GM19463 (cell line): ENCODE results near the gene KLHL6.
"Not testable (repeated sequence)": the region's sequence is repeated elsewhere in the genome, so short reads cannot be mapped to it uniquely, and the experiment has no call there.

ENCODE experiments used
- ATAC-seq: cut with Tn5 transposase; IDR thresholded peaks from one replicate; pipeline ENCODE4 v1.9.1; 2021; ENCODE audit warnings: mild to moderate bottlenecking, moderate library complexity; ENCODE audit not compliant: unreplicated experiment

The KLHL6 gene

DNA sequence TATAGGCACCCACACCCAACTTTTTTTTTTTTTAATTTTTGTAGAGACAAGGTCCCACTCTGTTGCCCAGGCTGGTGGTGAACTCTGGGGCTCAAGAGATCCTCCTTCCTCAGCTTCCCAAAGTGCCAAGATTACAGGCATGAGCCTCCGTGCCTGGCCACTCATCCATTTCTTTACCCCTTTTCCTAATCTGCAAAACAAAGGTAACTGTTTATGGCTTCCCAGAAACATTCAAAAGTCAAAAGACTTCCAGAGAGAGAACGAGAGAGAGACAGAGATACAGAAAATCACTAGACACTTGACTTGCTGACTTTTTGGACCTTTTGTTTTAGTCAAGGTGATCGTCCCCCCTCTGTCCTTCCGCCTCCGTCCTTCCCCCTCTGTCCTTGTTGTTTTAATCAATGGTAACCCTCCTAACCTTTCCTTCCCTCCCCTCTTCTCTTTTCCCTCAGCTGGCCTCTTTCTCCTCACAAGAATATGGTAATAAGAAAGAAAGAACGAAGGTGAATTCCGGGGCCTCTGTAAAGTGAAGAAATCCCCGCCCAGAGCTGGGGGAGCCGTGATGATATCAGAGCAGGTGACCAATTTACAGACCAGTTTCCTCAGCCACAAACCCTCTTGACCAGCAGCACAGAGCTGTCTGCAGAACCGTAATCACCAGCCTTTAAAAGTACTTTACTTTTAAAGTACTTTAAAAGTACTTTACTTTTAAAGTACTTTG lies 21.9 kb downstream of the KLHL6 start:
- peak; percentile 68 for ATAC-seq

DNA sequence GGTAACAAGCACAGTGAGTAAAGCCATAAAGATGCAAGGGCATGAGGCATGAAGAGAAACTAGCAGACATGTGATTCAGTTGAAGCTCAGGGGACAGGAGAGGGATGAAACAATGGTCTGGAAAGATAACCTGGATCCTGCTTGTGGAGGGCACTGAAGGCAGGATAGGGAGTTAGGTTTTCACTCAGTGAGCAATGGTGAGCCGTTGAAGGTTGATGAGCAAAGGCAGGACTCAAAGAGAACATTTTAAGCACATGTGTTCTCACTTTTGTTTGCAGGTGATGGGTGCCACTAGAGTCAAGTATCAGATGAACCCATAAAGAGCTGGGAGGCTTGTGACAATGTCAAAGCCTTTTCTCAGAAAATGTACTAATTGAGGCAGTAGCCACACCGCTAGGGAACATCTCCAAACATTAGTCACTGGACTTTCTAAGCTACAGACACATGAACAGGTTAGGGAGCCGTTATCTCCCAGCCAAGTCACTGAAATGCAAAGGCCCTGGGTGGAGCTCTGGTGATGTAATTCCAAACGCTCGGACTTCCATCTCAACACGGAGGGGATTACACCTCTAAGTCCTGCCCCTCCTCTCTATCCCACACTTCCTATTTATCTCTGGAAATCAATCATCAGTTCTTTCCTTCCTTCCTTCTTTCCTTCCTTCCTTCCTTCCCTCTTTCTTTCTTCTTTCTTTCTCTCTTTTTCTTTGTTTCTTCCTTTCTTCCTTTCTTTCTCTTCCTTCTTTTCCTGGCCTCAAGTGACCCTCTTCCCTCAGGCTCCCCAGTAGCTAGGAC lies 22.7 kb downstream of the KLHL6 start:
- ATAC-seq: no peak

DNA sequence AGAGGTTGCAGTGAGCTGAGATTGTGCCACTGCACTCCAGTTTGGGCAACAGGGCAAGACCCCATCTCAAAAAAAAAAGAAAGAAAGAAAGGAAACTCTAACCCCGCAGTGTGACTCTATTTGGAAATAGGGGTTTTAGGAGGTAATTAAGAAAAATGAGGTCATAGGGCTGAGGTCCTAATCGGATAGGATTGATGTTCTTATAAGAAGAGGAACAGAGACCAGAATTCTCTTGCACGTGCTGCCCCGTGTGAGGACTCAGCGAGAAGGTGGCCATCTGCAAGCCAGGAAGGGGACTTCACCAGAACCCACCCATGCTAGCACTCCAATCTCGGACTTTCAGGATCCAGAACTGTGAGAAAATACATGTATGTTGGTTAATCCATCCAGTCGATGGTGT lies 25.8 kb downstream of the KLHL6 start:
- ATAC-seq: no peak

DNA sequence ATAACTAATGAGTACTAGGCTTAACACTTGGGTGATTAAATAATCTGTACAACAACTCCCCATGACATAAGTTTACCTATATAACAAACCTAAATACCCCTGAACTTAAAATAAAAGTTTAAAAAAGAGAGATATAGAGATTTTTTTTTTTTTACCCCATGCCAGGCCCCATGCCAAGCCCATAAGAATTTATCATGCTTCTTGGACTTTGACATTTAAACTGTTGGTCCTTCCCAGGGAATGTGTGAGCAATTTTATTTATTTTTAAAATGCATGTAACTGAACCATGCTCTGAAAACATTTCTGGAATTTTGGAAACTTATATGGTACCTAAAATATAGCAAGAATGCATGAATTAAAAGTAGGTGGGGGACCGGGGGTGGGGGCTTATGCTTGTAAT lies 26.3 kb downstream of the KLHL6 start:
- ATAC-seq: no peak

DNA sequence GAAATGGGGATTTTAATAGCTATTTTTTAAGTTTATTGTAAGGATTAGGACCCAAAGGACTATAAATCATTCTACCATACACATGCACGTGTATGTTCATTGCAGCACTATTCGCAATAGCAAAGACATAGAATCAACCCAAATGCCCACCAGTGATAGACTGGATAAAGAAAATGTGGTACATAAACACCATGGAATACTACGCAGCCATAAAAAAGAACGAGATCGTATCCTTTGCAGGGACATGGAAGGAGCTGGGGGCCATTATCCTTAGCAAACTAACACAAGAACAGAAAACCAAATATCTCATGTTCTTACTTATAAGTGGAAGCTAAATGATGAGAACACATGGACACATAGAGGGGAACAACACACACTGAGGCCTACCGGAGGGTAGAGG lies 26.7 kb downstream of the KLHL6 start:
- ATAC-seq: not testable (repeated sequence)

DNA sequence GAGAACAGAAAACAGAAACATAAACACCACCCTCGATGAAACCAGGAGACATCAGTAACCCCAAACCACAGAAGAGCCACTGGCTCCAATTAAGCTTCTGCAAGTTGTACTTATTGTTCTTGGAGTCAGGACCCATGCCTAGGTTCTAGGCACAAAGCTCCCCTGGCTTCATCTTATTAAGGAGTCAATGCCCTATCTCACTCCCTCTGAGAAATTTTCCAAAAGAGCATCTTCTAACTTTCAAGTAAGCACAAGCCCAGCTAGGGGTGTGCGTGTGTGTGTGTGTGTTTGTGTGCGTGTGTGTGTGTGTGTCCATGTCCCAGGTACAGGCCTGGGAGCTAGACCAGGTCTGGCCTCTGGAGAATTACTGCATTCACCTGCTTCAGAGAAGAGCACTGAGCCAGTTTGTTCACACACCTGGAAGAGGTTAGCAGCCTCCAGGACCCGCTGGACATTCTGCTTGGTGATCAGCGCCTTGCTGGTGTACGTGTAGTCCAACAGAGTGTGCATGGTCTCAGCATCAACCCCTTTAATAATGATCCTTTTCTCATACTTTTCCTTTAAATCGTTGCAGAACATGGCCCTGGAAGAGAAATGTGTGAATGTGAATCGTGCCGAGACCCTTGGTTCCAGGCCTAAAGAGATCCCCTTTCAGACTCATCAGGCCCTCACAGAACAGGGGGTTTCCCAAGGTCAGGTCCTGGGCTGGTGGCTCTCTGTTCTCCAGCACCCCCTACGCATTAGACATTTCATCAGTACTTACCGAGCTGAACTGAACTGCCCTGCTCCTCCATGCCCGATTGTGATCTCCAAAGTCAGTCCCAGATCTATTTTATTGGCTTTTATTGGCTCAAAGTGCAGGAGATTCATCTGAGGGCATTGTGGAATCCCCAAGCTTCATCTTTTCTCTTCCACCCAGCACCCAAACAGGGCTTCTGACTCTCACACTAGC lies 27.8 kb downstream of the KLHL6 start:
- ATAC-seq: peak; percentile 81

DNA sequence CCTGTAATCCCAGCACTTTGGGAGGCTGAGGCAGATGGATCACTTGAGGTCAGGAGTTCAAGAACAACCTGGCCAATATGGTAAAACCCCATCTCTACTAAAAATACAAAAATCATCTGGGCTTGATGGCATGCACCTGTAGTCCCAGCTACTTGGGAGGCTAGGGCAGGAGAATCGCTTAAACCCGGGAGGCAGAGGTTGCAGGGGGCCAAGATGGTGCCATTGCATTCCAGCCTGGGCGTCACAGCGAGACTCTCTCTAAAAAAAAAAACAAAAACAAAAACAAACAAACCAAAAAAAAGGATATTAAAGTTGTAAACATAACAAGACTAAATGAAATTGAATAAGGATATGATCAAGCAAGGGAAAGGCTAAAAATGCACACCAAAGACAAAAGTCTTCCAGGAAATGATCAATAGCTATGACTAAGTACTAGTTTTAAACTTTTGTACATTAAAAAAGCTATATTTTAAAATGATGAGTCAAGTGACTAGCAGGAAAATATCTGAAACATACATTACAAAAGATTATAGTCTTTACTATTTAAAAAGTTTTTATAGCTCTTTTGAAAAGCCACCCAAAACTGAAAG lies 28.6 kb downstream of the KLHL6 start:
- ATAC-seq: no peak

DNA sequence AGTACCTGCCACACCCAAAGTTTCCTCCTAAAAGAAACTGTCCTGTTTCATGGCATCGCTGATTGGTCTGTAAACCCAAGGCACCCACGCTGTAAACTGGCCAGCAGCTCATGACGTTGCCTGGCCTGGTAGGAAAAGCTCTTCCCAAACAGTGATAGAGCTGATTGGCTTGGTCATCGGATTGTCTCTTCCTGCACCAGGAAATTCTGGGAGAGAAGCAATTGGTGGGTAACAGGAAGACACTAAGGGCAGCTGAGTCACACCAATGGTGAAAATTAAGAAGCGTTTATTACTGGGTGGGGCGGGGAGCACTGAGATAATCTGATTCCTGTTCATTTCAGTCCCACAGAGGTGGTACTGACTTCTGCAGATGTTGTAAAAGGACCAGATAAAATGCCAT lies 31.0 kb downstream of the KLHL6 start:
- ATAC-seq: no peak

DNA sequence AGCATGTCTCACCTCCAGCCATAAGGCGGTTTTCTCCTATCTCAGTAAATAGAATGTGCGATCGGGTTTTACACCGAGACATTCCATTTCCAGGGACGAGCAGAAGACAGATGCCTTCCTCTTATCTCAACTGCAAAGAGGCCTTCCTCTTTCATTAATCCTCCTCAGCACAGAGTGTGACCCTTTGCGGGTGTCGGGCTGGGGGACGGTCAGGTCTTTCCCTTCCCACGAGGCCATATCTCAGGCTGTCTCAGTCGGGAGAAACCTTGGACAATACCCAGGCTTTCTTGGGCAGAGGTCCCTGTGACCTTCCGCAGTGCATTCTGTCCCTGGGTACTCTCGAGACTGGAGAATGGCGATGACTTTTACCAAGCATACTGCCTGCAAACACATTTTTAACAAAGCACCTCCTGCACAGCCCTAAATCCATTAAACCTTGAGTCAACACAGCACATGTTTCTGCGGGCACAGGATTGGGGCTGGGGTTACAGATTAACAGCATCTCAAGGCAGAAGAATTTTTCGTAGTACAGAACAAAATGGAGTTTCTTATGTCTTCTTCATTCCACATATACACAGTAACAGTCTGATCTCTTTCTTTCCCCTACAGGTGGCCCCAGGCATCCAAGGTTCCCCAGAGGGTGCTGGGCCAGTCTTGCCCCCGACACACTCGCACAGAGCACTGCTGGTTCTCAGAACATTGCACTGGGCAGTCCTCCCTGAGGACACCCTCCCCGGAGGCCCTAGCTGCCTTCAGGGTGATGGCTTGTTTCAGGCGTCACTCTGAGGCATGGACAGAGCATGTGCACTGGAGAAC lies 34.6 kb downstream of the KLHL6 start:
- not testable (repeated sequence) for ATAC-seq

DNA sequence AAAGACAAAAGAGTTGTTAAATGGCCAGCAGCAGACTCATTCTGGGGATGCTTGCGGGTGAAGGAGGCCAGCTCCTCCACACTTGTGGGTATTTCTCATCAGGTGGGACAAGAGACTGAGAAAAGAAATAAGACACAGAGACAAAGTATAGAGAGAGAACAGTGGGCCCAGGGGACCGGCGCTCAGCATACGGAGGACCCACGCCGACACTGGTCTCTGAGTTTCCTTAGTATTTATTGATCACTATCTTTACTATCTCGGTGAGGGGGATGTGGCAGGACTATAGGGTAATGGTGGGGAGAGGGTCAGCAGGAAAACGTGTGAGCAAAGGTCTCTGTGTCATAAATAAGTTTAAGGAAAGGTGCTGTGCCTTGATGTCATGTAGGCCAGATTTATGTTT lies 35.2 kb downstream of the KLHL6 start:
- ATAC-seq: not testable (repeated sequence)

DNA sequence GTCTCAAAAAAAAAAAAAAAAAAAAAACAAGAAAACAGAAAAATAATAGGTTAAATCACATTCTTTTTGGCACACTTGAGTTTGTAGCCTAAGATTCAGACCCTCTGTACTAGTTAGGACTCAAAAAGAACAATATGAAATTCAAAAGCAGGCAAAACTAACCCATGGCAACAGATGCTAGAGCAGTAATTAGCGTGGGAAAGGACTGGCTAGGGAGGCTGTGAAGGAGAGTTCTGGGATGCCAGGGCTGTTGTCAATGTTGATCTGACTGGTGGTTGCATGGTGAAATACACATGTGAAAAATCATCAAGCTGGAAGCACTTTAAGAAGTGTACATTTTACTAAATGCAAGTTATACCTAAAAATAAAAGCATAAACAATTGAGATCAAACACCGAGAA lies 35.6 kb downstream of the KLHL6 start:
- ATAC-seq: no peak

DNA sequence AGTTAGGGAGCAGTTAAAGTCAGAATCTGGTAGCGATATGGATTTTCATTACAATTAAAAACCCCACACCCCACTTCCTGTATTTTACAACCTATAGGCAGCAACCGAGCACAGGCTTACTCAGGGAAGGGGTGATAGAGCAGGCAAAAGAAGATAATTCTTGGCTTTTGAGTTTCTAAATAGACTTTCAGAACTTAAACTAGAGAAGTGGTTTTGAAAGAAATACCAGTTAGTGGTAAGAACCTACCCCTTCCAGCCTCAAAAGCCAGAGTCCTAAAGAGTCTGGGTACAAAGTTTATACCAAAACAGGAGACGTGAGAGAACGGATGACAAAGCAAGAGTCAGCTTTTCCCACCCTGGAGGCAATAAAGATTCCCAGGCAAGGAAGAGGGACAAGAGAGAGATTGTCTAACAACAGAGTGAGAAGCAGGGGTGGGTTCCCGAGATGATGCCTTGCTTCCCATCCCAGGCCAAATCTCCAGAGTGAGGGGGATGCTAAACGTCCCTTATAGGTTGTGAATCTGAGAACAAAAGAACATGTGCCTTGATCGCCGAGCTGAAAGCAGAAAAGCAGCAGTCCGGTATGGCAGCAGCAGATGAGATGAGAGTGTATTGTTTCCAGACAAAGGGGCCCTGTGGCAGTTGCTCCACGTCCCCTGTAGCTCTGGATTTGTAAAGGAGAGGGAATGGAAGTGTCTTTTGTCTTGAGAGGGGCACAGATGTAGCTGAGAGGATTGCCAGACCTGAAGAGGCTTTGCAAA lies 36.8 kb downstream of the KLHL6 start:
- no peak for ATAC-seq

DNA sequence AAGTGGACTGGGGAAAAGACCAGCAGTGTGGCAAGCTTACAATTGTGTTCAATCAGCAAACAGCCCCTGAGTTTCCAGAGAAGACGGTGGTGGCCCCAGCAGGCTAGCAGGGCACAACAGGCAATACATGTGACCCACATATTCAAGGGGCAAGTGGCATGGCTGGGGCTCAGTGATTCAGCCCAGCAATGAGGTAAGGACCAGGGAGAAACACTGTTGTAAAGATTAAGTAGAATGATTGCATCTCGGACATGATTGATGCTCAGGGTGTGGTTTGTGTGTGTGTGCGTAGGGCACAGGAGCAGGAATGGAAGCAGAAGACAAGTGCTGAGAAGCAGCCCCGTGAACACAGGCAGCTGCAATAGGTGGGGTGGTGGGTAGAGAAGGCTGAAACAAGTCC lies 37.9 kb downstream of the KLHL6 start:
- ATAC-seq: no peak

DNA sequence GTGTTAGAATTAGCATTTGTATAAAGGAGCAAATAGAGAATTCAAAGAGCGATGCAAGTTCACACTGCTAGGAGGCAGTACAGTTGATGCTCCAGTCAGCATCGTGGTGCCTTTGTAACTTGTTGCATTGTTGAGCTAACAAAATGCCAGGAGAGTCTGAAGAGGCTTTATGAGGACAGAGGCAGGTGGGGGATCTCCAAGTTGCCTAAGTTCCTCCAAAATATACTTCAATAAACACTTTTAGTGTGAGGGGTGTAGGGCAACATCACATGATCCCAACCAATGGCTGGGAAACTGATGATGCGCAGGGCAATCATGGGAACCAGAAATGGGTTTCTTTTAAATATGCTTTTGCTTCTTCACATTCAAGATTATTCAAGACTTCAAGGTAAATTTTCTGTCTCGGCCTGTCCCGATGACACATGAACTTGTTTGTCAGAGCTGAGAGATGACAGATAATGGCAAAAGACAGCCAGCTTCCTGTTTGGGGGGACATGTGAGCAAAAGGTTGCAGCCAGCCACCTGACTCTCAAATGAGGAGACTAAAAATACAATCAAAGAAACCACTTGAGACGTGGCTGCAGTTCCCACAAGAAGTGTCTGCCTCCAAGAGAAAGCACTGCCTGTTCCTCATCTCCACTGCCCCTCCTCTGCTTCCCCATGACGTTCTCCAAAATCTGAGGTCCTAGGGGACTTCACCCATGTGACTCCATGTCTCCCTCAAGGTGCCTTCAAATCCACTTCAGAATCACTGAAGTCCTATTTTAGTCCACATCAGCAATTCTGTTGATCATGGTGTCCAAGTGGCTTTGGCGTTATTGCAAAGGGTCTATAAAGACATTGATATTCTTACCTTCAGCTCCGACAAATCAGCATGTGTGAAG lies 39.3 kb downstream of the KLHL6 start:
- ATAC-seq: peak; percentile 53

DNA sequence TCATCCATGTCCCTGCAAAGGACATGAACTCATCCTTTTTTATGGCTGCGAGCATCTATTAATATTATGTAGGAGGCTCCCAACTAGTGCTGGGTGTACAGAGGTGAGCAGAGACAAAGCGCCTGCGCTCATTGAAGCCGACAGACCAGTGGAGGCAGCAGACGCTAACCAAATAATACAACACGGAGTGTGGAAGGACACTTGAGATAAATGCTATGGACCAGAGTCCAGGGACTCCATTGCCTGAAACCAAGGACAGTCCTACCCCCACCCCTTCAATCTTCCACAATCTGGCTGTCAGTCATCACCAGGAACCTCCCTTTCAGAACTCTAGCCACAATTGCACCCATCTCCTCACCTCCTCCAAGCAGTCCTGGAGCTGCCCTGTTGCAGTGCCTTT lies 41.5 kb downstream of the KLHL6 start:
- ATAC-seq: no peak

DNA sequence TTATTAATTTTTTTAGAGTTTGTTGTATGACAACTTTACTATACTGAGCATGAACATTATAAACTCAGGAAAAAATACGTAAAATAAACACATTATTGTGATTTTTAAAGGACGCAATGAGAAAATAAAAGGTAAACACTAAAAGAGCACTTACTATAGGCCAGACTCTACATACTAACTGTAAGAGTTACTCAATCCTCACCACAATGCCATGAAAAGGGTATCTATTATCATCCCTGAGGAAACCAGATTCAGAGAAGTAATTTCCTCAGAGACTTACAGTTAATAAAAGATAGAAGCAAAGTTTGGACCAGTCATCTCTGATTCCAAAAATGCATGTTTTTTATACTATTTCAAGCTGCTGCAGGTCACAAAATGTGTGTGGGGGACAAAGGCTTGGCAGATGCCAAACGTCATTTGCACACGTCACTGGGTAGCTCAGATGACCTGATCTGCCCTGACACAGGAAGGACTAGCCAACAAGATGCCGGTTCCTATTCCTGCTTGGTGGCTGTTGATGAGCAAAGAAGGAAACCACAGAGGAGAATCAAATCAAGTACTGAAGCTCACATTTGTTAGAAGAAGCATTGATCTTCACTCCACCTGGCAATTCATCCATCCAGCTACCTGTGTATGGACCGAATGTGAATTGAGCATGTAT lies 42.3 kb downstream of the KLHL6 start:
- ATAC-seq: no peak

DNA sequence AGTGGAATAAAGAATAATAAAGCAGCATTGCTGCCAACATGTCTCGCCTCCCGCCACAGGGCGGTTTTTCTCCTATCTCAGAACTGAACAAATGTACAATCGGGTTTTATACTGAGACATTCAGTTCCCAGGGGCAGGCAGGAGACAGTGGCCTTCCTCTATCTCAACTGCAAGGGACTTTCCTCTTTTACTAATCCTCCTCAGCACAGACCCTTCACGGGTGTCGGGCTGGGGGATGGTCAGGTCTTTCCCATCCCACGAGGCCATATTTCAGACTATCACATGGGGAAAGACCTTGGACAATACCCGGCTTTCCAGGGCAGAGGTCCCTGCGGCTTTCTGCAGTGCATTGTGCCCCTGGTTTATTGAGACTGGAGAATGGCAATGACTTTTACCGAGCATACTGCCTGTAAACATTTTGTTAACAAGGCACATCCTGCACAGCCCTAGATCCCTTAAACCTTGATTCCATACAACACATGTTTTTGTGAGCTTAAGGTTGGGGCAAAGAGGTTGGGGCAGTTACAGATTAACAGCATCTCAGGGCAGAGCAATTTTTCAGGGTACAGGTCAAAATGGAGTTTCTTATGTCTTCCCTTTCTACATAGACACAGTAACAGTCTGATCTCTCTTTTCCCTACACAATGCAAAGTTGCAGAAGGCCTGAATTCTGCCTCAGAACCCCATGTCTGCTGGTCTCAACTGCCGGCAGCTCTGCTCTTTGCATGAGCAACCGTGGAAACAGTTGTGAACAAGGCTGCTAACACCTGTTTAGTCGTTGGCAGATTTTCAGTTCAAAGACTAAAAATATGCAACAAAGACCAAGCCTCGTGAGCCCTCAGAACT lies 44.0 kb downstream of the KLHL6 start:
- ATAC-seq: peak; percentile 50
